ENCODE measurements around the gene PARN.

DNA sequence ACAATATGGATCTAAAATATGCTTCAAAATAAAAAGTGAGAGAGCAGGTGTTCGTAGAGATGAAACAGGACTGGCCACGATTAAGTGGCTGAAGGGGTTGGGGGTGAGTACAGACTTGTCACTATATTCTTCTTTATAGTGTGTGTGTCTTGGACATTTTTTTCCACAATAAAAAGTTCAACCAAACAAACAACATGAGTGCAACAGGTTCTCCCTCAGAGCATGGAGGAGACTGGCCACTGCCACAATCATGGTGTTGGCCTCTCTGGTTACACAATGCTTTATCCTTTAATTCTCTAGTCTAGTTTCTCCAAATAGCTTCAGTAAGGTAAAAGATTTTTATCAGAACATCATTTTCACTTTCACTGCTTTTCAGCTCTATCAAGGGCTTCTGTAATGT is 109.3 kb downstream of the PARN start:
- TF ChIP-seq, protein P1, sequence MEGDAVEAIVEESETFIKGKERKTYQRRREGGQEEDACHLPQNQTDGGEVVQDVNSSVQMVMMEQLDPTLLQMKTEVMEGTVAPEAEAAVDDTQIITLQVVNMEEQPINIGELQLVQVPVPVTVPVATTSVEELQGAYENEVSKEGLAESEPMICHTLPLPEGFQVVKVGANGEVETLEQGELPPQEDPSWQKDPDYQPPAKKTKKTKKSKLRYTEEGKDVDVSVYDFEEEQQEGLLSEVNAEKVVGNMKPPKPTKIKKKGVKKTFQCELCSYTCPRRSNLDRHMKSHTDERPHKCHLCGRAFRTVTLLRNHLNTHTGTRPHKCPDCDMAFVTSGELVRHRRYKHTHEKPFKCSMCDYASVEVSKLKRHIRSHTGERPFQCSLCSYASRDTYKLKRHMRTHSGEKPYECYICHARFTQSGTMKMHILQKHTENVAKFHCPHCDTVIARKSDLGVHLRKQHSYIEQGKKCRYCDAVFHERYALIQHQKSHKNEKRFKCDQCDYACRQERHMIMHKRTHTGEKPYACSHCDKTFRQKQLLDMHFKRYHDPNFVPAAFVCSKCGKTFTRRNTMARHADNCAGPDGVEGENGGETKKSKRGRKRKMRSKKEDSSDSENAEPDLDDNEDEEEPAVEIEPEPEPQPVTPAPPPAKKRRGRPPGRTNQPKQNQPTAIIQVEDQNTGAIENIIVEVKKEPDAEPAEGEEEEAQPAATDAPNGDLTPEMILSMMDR (IDR thresholded peaks at IDR 0.05; ENCODE audit: low read depth, low read length, poor library complexity, severe bottlenecking), result no peak
- TF ChIP-seq EZH2phosphoT487 (IDR thresholded peaks at IDR 0.05; ENCODE audit: borderline replicate concordance, low read length), result no peak

All from DOHH2 (cell line).